Measurements from ENCODE around the gene MSH3. TPM values are rescaled to one million over a fixed set of nuclear protein-coding genes. Genes with fewer than 3 reads are reported as not detected.

The MSH3 gene
- total and polyA plus RNA-seq, 4 donors, result 4.2 to 18.1 (median 9.1) TPM

- no peak overlapping the region for H3K27ac ChIP-seq (ENCODE audit: low read depth in 1 of 2, low read length in 2 of 2)
- no peak for DNase-seq
- H3K9me3 ChIP-seq (ENCODE audit: control insufficient read depth, low read length), result no peaks in the 10 kb centered on the region
- H3K36me3 ChIP-seq (ENCODE audit: control insufficient read depth in 1 of 2, insufficient read depth in 2 of 2, low read length in 1 of 2), result no peaks in the 10 kb centered on the region
- H3K4me3 ChIP-seq (ENCODE audit: low read length in 2 of 2), result no peak overlapping the region
- ATAC-seq (ENCODE audit: low FRiP score), result no peak
- intact Hi-C loops (cut with DNase I), result no loop called here
- H3K27me3 ChIP-seq (ENCODE audit: control insufficient read depth in 1 of 2, insufficient read depth in 2 of 2, low read length in 1 of 2), result no peaks in the 10 kb centered on the region
- H3K4me1 ChIP-seq (ENCODE audit: control insufficient read depth in 1 of 2, insufficient read depth in 2 of 2, low read length in 2 of 2), result no peaks in the 10 kb centered on the region
- 91 to 92% methylated on average over 3 of the region's 3 CpGs for WGBS, 2 donors
Measured at GRCh38 chr5:80695666-80696065, 41.2 kb downstream of the MSH3 start.

- Histone ChIP-seq H3K9me3 (ENCODE audit: control insufficient read depth, low read length) (no peaks in the 10 kb centered on the region), H3K4me1 (ENCODE audit: control insufficient read depth in 1 of 2, insufficient read depth in 2 of 2, low read length in 2 of 2) (no peaks in the 10 kb centered on the region), H3K27ac (ENCODE audit: low read depth in 1 of 2, low read length in 2 of 2) (no peak overlapping the region), H3K27me3 (ENCODE audit: control insufficient read depth in 1 of 2, insufficient read depth in 2 of 2, low read length in 1 of 2) (no peaks in the 10 kb centered on the region), H3K36me3 (ENCODE audit: control insufficient read depth in 1 of 2, insufficient read depth in 2 of 2, low read length in 1 of 2) (no peaks in the 10 kb centered on the region), H3K4me3 (ENCODE audit: low read length in 2 of 2) (no peak overlapping the region)
- ATAC-seq (ENCODE audit: low FRiP score) (no peak), DNase-seq (no peak)
- intact Hi-C loops (cut with DNase I), result no loop called here
- 85 to 88% methylated on average over 3 of the region's 3 CpGs for WGBS, 2 donors
Measured at GRCh38 chr5:80696450-80696849, 42.0 kb downstream of the MSH3 start.

GRCh38 chr5:80697100-80697499 is 42.6 kb downstream of the MSH3 start:
- Histone ChIP-seq H3K4me3 (ENCODE audit: low read length in 2 of 2) (no peak overlapping the region), H3K4me1 (ENCODE audit: control insufficient read depth in 1 of 2, insufficient read depth in 2 of 2, low read length in 2 of 2) (no peaks in the 10 kb centered on the region), H3K9me3 (ENCODE audit: control insufficient read depth, low read length) (no peaks in the 10 kb centered on the region), H3K27me3 (ENCODE audit: control insufficient read depth in 1 of 2, insufficient read depth in 2 of 2, low read length in 1 of 2) (no peaks in the 10 kb centered on the region), H3K36me3 (ENCODE audit: control insufficient read depth in 1 of 2, insufficient read depth in 2 of 2, low read length in 1 of 2) (peaks cover 0 to 1% of the 10 kb centered on the region in 2 donors), H3K27ac (ENCODE audit: low read depth in 1 of 2, low read length in 2 of 2) (no peak overlapping the region)
- 66 to 67% methylated on average over 3 of the region's 3 CpGs for WGBS, 2 donors
- no peak for DNase-seq
- intact Hi-C loops (cut with DNase I), result no loop called here
- no peak for ATAC-seq (ENCODE audit: low FRiP score)

DNA sequence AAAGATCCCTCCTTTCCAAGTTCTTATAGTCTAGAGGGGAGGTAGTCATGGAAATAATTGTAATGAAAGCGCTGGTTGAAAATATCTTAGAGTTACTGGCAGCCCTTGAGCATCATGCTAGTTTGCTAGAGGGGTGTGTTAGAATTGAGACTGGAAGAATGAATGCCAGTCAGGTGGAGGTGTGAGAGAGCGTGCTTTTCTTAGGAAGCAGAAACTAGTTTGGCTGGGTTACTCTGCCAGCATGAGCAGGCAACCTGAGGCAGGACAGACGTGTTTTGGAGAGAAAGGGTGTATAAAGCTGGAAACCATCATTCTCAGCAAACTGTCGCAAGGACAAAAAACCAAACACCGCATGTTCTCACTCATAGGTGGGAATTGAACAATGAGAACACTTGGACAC is 43.9 kb downstream of the MSH3 start:
- ATAC-seq (ENCODE audit: low FRiP score), result no peak
- DNase-seq, result no peak

DNA sequence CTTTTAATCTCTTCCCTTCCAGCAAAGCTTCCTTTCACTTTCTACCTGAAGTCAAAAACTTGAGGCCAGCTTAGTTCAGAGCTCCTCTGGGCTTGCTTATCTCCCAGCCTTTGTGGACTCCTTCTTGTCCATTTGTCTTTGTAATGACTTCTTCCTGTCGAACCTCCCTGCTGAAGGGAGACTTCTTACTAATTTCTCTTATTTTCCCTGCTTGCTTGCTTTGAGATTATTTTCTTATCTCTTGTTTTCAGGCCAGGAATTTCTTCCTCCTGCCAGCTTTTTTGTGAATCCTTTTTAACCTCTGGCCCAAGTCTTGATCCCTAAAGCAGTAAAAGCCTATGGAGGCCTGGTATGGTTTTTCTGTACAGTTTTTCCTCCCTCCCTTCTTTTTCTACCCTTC is 47.1 kb downstream of the MSH3 start:
- Histone ChIP-seq H3K27me3 (ENCODE audit: control insufficient read depth in 1 of 2, insufficient read depth in 2 of 2, low read length in 1 of 2) (no peaks in the 10 kb centered on the region), H3K9me3 (ENCODE audit: control insufficient read depth, low read length) (no peaks in the 10 kb centered on the region), H3K36me3 (ENCODE audit: control insufficient read depth in 1 of 2, insufficient read depth in 2 of 2, low read length in 1 of 2) (peaks cover 0 to 4% of the 10 kb centered on the region in 2 donors), H3K4me3 (ENCODE audit: low read length in 2 of 2) (no peak overlapping the region), H3K4me1 (ENCODE audit: control insufficient read depth in 1 of 2, insufficient read depth in 2 of 2, low read length in 2 of 2) (peaks cover 0 to 3% of the 10 kb centered on the region in 2 donors), H3K27ac (ENCODE audit: low read depth in 1 of 2, low read length in 2 of 2) (no peak overlapping the region)
- ATAC-seq (ENCODE audit: low FRiP score) (no peak), DNase-seq (no peak)
- 32 to 33% methylated on average over 1 of the region's 1 CpG for WGBS, 2 donors
- intact Hi-C loops (cut with DNase I), result no loop called here

More for the DNA sequence above, 43.9 kb downstream of the MSH3 start:
- Histone ChIP-seq H3K4me3 (ENCODE audit: low read length in 2 of 2) (no peak overlapping the region), H3K27ac (ENCODE audit: low read depth in 1 of 2, low read length in 2 of 2) (no peak overlapping the region), H3K9me3 (ENCODE audit: control insufficient read depth, low read length) (no peaks in the 10 kb centered on the region), H3K36me3 (ENCODE audit: control insufficient read depth in 1 of 2, insufficient read depth in 2 of 2, low read length in 1 of 2) (peaks cover 0 to 4% of the 10 kb centered on the region in 2 donors), H3K27me3 (ENCODE audit: control insufficient read depth in 1 of 2, insufficient read depth in 2 of 2, low read length in 1 of 2) (no peaks in the 10 kb centered on the region), H3K4me1 (ENCODE audit: control insufficient read depth in 1 of 2, insufficient read depth in 2 of 2, low read length in 2 of 2) (no peaks in the 10 kb centered on the region)
- WGBS, 2 donors, result 78 to 89% methylated on average over 5 of the region's 5 CpGs
- intact Hi-C loops (cut with DNase I), result no loop called here

DNA sequence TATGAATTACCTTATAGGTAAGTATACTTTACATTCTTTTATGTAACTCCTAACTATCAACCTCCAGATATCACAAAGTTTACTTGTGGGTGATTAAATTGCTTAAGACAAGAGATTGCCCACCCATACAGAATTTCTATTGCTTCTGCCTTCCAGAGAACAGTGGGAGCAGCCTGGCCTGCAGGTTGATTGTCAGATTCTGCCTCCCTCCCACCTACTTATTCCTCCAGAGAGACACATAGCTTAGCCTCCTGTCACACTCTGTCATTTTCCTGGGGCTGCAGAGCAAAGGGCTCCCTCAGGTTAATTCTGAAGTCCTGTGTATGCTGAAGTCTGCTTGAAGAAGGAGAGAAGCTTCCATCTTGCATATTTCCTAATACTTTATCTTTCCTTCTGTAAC is 48.8 kb downstream of the MSH3 start:
- DNase-seq (no peak), ATAC-seq (ENCODE audit: low FRiP score) (no peak)
- H3K4me1 ChIP-seq (ENCODE audit: control insufficient read depth in 1 of 2, insufficient read depth in 2 of 2, low read length in 2 of 2), result peaks cover 0 to 3% of the 10 kb centered on the region in 2 donors
- H3K4me3 ChIP-seq (ENCODE audit: low read length in 2 of 2), result no peak overlapping the region
- intact Hi-C loops (cut with DNase I), result no loop called here
- H3K27ac ChIP-seq (ENCODE audit: low read depth in 1 of 2, low read length in 2 of 2), result no peak overlapping the region
- H3K36me3 ChIP-seq (ENCODE audit: control insufficient read depth in 1 of 2, insufficient read depth in 2 of 2, low read length in 1 of 2), result peaks cover 0 to 4% of the 10 kb centered on the region in 2 donors
- no peaks in the 10 kb centered on the region for H3K9me3 ChIP-seq (ENCODE audit: control insufficient read depth, low read length)
- no peaks in the 10 kb centered on the region for H3K27me3 ChIP-seq (ENCODE audit: control insufficient read depth in 1 of 2, insufficient read depth in 2 of 2, low read length in 1 of 2)

GRCh38 chr5:80703747-80704146 is 49.3 kb downstream of the MSH3 start:
- ATAC-seq (ENCODE audit: low FRiP score) (no peak), DNase-seq (no peak)
- Histone ChIP-seq H3K36me3 (ENCODE audit: control insufficient read depth in 1 of 2, insufficient read depth in 2 of 2, low read length in 1 of 2) (peaks cover 0 to 4% of the 10 kb centered on the region in 2 donors), H3K4me1 (ENCODE audit: control insufficient read depth in 1 of 2, insufficient read depth in 2 of 2, low read length in 2 of 2) (peaks cover 0 to 3% of the 10 kb centered on the region in 2 donors), H3K4me3 (ENCODE audit: low read length in 2 of 2) (no peak overlapping the region), H3K27ac (ENCODE audit: low read depth in 1 of 2, low read length in 2 of 2) (no peak overlapping the region), H3K27me3 (ENCODE audit: control insufficient read depth in 1 of 2, insufficient read depth in 2 of 2, low read length in 1 of 2) (no peaks in the 10 kb centered on the region), H3K9me3 (ENCODE audit: control insufficient read depth, low read length) (no peaks in the 10 kb centered on the region)
- WGBS, 2 donors, result 85 to 88% methylated on average over 5 of the region's 5 CpGs
- intact Hi-C loops (cut with DNase I), result no loop called here

- ATAC-seq (ENCODE audit: low FRiP score) (no peak), DNase-seq (no peak)
- 89 to 95% methylated on average over 1 of the region's 1 CpG for WGBS, 2 donors
- intact Hi-C loops (cut with DNase I), result no loop called here
- H3K36me3 ChIP-seq (ENCODE audit: control insufficient read depth in 1 of 2, insufficient read depth in 2 of 2, low read length in 1 of 2), result peaks cover 0 to 4% of the 10 kb centered on the region in 2 donors
- peaks cover 0 to 3% of the 10 kb centered on the region in 2 donors for H3K4me1 ChIP-seq (ENCODE audit: control insufficient read depth in 1 of 2, insufficient read depth in 2 of 2, low read length in 2 of 2)
- H3K4me3 ChIP-seq (ENCODE audit: low read length in 2 of 2), result no peak overlapping the region
- H3K9me3 ChIP-seq (ENCODE audit: control insufficient read depth, low read length), result no peaks in the 10 kb centered on the region
- H3K27me3 ChIP-seq (ENCODE audit: control insufficient read depth in 1 of 2, insufficient read depth in 2 of 2, low read length in 1 of 2), result no peaks in the 10 kb centered on the region
- H3K27ac ChIP-seq (ENCODE audit: low read depth in 1 of 2, low read length in 2 of 2), result no peak overlapping the region
Measured at GRCh38 chr5:80704221-80704620, 49.8 kb downstream of the MSH3 start.

GRCh38 chr5:80705216-80705769 is 50.8 kb downstream of the MSH3 start:
- intact Hi-C loops (cut with DNase I), result no loop called here
- no peaks in the 10 kb centered on the region for H3K27me3 ChIP-seq (ENCODE audit: control insufficient read depth in 1 of 2, insufficient read depth in 2 of 2, low read length in 1 of 2)
- no peak for DNase-seq
- ATAC-seq (ENCODE audit: low FRiP score), result no peak
- no peak overlapping the region for H3K27ac ChIP-seq (ENCODE audit: low read depth in 1 of 2, low read length in 2 of 2)
- no peaks in the 10 kb centered on the region for H3K9me3 ChIP-seq (ENCODE audit: control insufficient read depth, low read length)
- peaks cover 0 to 3% of the 10 kb centered on the region in 2 donors for H3K4me1 ChIP-seq (ENCODE audit: control insufficient read depth in 1 of 2, insufficient read depth in 2 of 2, low read length in 2 of 2)
- no peak overlapping the region for H3K4me3 ChIP-seq (ENCODE audit: low read length in 2 of 2)
- WGBS, 2 donors, result 79 to 83% methylated on average over 6 of the region's 6 CpGs
- H3K36me3 ChIP-seq (ENCODE audit: control insufficient read depth in 1 of 2, insufficient read depth in 2 of 2, low read length in 1 of 2), result peaks cover 0 to 4% of the 10 kb centered on the region in 2 donors

Data from aorta (tissue), 5 donors.